ENCODE results near the gene TBC1D17.

DNA sequence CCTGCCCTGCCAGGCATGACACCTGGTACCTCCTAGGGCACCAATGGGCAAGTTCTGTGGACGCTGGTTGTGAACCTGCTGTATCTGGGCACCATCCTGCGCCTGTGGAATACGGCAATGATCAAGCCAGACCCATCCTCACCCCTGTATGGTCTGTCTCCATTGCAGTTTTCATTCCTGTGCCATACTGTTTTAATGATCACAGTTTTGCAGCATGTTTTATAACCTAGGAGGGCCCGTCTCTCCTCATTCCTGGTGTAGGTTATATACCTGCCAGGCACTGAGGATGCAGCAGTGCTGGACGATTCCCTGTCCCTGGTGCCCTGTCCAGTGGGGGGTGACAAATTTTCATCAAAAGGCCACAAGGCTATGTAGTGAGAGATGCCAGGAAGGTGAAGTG is 5.6 kb downstream of the TBC1D17 start:
- TF ChIP-seq CTCF (IDR thresholded peaks at IDR 0.05): no peak
- TF ChIP-seq POLR2A (IDR thresholded peaks at IDR 0.05): no peak
